Upper lobe of left lung (tissue), 6 donors: ENCODE results near the gene HPSE. TPM values are rescaled to one million over a fixed set of nuclear protein-coding genes. Genes with fewer than 3 reads are reported as not detected.

Experiments
- ATAC-seq, 2 donors: fragments of 200-7000 bp; cut with Tn5 transposase; one replicate each; pipeline ENCODE4 v1.9.1; 2022; ENCODE audit warnings: mild to moderate bottlenecking in 2 of 2, moderate library complexity in 2 of 2; ENCODE audit not compliant: low FRiP score in 2 of 2
- DNase-seq, 2 donors: peaks; one replicate each; pipeline ENCODE4 v3.0.0-alpha.2; 2019 to 2020
- H3K27ac ChIP-seq, 4 donors: fragments of 200-600 bp; sonication (generic); one replicate each; pipeline ENCODE4 v1.5.1; 2016 to 2019
- H3K27me3 ChIP-seq, 4 donors: fragments of 200-600 bp; sonication (generic); one replicate each; pipeline ENCODE4 v1.5.1; 2017 to 2019
- H3K36me3 ChIP-seq, 4 donors: fragments of 200-600 bp; sonication (generic); one replicate each; pipeline ENCODE4 v1.5.1; 2016 to 2019
- H3K4me1 ChIP-seq, 4 donors: fragments of 200-600 bp; sonication (generic); one replicate each; pipeline ENCODE4 v1.5.1; 2018 to 2019
- H3K4me3 ChIP-seq, 4 donors: fragments of 200-600 bp; sonication (generic); one replicate each; pipeline ENCODE4 v1.5.1; 2017 to 2019; ENCODE audit warnings: mild to moderate bottlenecking in 2 of 4, moderate library complexity in 1 of 4
- H3K9me3 ChIP-seq, 4 donors: fragments of 200-600 bp; sonication (generic); one replicate each; pipeline ENCODE4 v1.5.1; 2018 to 2019
- CTCF ChIP-seq, 6 experiments: fragments of 450-650 bp in 4 of 6; fragments of 200-600 bp in 2 of 6; sonication (generic) in 2 of 6; IDR thresholded peaks; one replicate each; pipeline ENCODE4 v1.5.1; 2016 to 2019; ENCODE audit warnings: antibody characterized with exemption in 6 of 6
- EP300 ChIP-seq, 4 donors: sonication (generic); formaldehyde crosslinking; IDR thresholded peaks; one replicate each; pipeline ENCODE4 v1.5.1; 2017; ENCODE audit warnings: antibody characterized with exemption in 4 of 4, control low read depth in 2 of 4
- POLR2A ChIP-seq, 4 donors: fragments of 450-650 bp; IDR thresholded peaks; one replicate each; pipeline ENCODE4 v1.5.1; 2016 to 2017; ENCODE audit warnings: antibody characterized with exemption in 4 of 4, mild to moderate bottlenecking in 2 of 4
- POLR2AphosphoS5 ChIP-seq, 2 donors: sonication (generic); formaldehyde crosslinking; IDR thresholded peaks; one replicate each; pipeline ENCODE4 v1.5.1; 2017; ENCODE audit warnings: antibody characterized with exemption in 2 of 2
- WGBS, 2 donors: methylation state at CpG; one replicate each; pipeline ENCODE4 v1.1.5; 2017 to 2018; 5-methylcytosine and 5-hydroxymethylcytosine counted together
- total RNA-seq, 6 donors: library from RNA; depleted of rRNA in 4 of 6; stranded (reverse); fragments of >200 nt in 4 of 6; gene quantifications; one replicate each; pipeline versions ENCODE4 v1.1.0 to v1.2.1, GENCODE V29; 2016 to 2021
- donor health status: DM: no; HTN: no; CAD: no; lungs with moderate emphysema.
- donor health status: DM: no; HTN: yes; CAD: no; lungs with severe emphysema.

HPSE gene
- total RNA-seq, 6 donors from 2014 or later, result 2.1 to 9.1 (median 5.2) TPM

- no peak overlapping the region for H3K27ac ChIP-seq
- DNase-seq (no peak), ATAC-seq (no peak)
- no peaks in the 10 kb centered on the region for H3K27me3 ChIP-seq
- 84 to 89% methylated on average over 5 of the region's 5 CpGs for WGBS, 2 donors
- peaks cover 0 to 18% (median 10%) of the 10 kb centered on the region in 4 donors for H3K36me3 ChIP-seq
- no peak overlapping the region for H3K4me3 ChIP-seq
- peaks cover 0 to 4% (median 1%) of the 10 kb centered on the region in 4 donors for H3K4me1 ChIP-seq
- TF ChIP-seq CTCF (IDR thresholded peaks at IDR 0.05), result no peak
- no peak for TF ChIP-seq POLR2AphosphoS5 (IDR thresholded peaks at IDR 0.05)
- no peak for TF ChIP-seq EP300 (IDR thresholded peaks at IDR 0.05)
- TF ChIP-seq POLR2A (IDR thresholded peaks at IDR 0.05), result no peak
- H3K9me3 ChIP-seq, result no peaks in the 10 kb centered on the region
Observed at GRCh38 chr4:83272900-83273299, 61.7 kb downstream of the HPSE start.

DNA sequence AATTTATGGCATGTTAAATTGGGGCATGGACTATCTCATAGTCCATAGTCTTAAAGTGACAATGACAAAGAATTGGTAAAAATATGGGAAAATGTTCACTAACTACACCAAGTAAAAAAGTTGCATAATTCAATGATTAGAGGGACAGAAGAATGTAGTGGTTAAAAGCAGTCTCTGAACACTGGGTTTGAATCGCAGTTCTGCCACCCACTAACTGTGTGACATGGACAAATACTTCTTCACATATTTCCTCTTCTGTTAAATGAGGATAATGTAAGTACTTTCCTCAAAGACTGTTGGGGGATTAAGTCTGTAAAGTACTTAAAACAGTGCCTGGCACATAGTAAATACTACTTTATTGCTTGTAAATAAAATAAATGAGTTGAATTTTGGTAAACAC lies 65.4 kb downstream of the HPSE start:
- H3K36me3 ChIP-seq, result peaks cover 0 to 28% (median 15%) of the 10 kb centered on the region in 4 donors
- ATAC-seq (no peak), DNase-seq (no peak)
- TF ChIP-seq POLR2A (IDR thresholded peaks at IDR 0.05), result no peak
- TF ChIP-seq EP300 (IDR thresholded peaks at IDR 0.05), result no peak
- no peak for TF ChIP-seq POLR2AphosphoS5 (IDR thresholded peaks at IDR 0.05)
- TF ChIP-seq CTCF (IDR thresholded peaks at IDR 0.05), result no peak
- peaks cover 0 to 6% (median 3%) of the 10 kb centered on the region in 4 donors for H3K4me1 ChIP-seq
- H3K4me3 ChIP-seq, result no peak overlapping the region
- H3K9me3 ChIP-seq, result no peaks in the 10 kb centered on the region
- H3K27me3 ChIP-seq, result no peaks in the 10 kb centered on the region
- H3K27ac ChIP-seq, result no peak overlapping the region
- 67 to 72% methylated on average over 1 of the region's 1 CpG for WGBS, 2 donors

- Histone ChIP-seq H3K27me3 (no peaks in the 10 kb centered on the region), H3K27ac (no peak overlapping the region), H3K36me3 (peaks cover 0 to 28% (median 15%) of the 10 kb centered on the region in 4 donors), H3K4me3 (no peak overlapping the region), H3K9me3 (no peaks in the 10 kb centered on the region), H3K4me1 (peaks cover 0 to 6% (median 3%) of the 10 kb centered on the region in 4 donors)
- ATAC-seq (no peak), DNase-seq (no peak)
- WGBS, 2 donors, result 38 to 50% methylated on average over 2 of the region's 2 CpGs
- TF ChIP-seq EP300 (IDR thresholded peaks at IDR 0.05), result no peak
- no peak for TF ChIP-seq POLR2A (IDR thresholded peaks at IDR 0.05)
- no peak for TF ChIP-seq CTCF (IDR thresholded peaks at IDR 0.05)
- no peak for TF ChIP-seq POLR2AphosphoS5 (IDR thresholded peaks at IDR 0.05)
Observed at GRCh38 chr4:83268491-83268890, 66.2 kb downstream of the HPSE start.

DNA sequence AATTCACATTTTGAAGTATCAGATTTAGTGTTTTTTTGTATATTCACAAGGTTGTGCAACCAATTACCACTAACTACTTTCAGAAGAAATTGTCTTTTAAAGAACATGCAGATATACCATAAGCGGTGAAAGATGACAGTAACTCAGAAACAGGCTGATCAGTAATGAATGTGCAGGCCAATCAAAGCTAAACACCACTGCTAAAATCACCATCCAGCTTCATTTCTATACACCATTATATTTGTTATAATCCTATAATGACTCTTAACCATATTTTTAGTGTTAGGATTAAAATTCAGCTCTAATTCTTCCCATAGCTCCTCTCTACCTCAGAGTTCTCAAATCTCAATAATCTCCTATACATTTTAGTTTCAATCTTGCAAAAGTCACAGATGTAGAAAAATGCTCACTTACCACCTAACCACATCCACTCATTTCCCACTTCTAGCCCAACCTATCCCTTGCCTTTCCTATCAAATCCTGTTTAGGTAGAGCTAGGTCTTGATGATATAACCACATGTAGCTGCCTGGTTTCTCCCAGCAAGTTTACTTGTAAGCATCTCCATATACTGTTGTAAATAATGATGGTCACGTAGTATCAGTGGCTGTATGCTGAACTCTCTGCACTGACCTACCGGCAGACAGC lies 66.7 kb downstream of the HPSE start:
- Histone ChIP-seq H3K27me3 (no peaks in the 10 kb centered on the region), H3K9me3 (no peaks in the 10 kb centered on the region), H3K4me1 (peaks cover 0 to 6% (median 3%) of the 10 kb centered on the region in 4 donors), H3K36me3 (peaks cover 0 to 28% (median 15%) of the 10 kb centered on the region in 4 donors), H3K27ac (no peak overlapping the region), H3K4me3 (no peak overlapping the region)
- DNase-seq, result no peak
- TF ChIP-seq CTCF (IDR thresholded peaks at IDR 0.05) (no peak), POLR2A (IDR thresholded peaks at IDR 0.05) (no peak), EP300 (IDR thresholded peaks at IDR 0.05) (no peak), POLR2AphosphoS5 (IDR thresholded peaks at IDR 0.05) (no peak)
- ATAC-seq, result no peak
- WGBS, 2 donors, result 86 to 88% methylated on average over 3 of the region's 3 CpGs
